Measurements from ENCODE around the gene NLK. TPM values are rescaled to one million over a fixed set of nuclear protein-coding genes. Genes with fewer than 3 reads are reported as not detected.

The NLK gene
- polyA plus RNA-seq, 1 donor from 2014 or later = 81.7 TPM

DNA sequence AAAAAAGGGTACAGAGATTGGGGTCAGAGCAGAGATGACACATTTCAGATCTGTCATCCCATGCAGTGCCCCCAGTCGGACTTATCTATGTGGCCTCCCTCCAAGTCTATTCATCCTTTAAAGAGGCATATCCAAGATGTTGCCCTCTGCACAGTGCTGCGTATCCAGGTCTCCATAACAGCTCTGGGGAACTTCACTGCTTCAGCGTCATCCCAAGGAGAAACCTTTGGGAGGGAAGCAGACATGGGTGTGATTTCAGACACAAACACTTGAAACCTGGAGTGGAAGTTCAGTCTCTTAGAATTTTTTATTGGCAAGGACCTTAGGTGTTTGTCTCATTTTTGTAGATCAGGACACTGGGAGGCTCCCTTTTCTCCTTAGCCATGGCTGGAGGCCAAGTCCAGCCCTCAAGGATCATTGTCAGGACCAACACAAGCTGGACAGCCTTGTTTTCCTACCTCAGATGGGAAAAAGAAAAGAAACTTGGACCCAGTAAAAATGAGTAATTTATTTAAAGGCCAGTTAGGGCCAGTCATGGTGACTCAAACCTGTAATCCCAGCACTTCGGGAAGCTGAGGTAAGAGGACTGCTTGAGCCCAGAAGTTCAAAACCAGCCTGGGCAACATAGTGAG, 23.9 kb upstream of the NLK start:
- no peaks in the 10 kb centered on the region for H3K79me2 ChIP-seq (replicated peaks; ENCODE audit: insufficient read depth, low read length)
- H3K9me3 ChIP-seq (ENCODE audit: low read length) = peaks cover 3% of the 10 kb centered on the region
- no peaks in the 10 kb centered on the region for H3K27me3 ChIP-seq (ENCODE audit: insufficient read depth, low read depth, low read length)
- no peak overlapping the region for H3K4me2 ChIP-seq (ENCODE audit: low read length)
- no peak overlapping the region for H3K4me3 ChIP-seq (ENCODE audit: low read length)
- no peaks in the 10 kb centered on the region for H4K20me1 ChIP-seq (ENCODE audit: insufficient read depth)
- no peaks in the 10 kb centered on the region for H3K36me3 ChIP-seq (ENCODE audit: insufficient read depth, low read length)
- no peak overlapping the region for H3K27ac ChIP-seq (ENCODE audit: low read length)
- no peak overlapping the region for H3K9ac ChIP-seq (ENCODE audit: low read length)
- no peaks in the 10 kb centered on the region for H3F3A ChIP-seq (ENCODE audit: insufficient read depth, low read length, poor library complexity, severe bottlenecking)
- H2AFZ ChIP-seq (ENCODE audit: low read depth, low read length) = no peak overlapping the region
- H3K9me2 ChIP-seq (ENCODE audit: insufficient read depth, low read length) = no peaks in the 10 kb centered on the region
- TF ChIP-seq RAD21 (conservative IDR thresholded peaks at IDR 0.05) = no peak
- no peak for TF ChIP-seq REST (IDR thresholded peaks at IDR 0.05; ENCODE audit: borderline replicate concordance)
- no peak for TF ChIP-seq MXI1 (conservative IDR thresholded peaks at IDR 0.05; ENCODE audit: poor library complexity, severe bottlenecking)
- TF ChIP-seq POLR2AphosphoS5 (IDR thresholded peaks at IDR 0.05) = no peak
- TF ChIP-seq TAF1 (IDR thresholded peaks at IDR 0.05; ENCODE audit: low read depth) = no peak
- TF ChIP-seq, protein P1, sequence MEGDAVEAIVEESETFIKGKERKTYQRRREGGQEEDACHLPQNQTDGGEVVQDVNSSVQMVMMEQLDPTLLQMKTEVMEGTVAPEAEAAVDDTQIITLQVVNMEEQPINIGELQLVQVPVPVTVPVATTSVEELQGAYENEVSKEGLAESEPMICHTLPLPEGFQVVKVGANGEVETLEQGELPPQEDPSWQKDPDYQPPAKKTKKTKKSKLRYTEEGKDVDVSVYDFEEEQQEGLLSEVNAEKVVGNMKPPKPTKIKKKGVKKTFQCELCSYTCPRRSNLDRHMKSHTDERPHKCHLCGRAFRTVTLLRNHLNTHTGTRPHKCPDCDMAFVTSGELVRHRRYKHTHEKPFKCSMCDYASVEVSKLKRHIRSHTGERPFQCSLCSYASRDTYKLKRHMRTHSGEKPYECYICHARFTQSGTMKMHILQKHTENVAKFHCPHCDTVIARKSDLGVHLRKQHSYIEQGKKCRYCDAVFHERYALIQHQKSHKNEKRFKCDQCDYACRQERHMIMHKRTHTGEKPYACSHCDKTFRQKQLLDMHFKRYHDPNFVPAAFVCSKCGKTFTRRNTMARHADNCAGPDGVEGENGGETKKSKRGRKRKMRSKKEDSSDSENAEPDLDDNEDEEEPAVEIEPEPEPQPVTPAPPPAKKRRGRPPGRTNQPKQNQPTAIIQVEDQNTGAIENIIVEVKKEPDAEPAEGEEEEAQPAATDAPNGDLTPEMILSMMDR (IDR thresholded peaks at IDR 0.05; ENCODE audit: poor library complexity, severe bottlenecking) = no peak
- no peak for TF ChIP-seq SMC3 (conservative IDR thresholded peaks at IDR 0.05; ENCODE audit: poor library complexity)
- no peak for TF ChIP-seq EP300 (conservative IDR thresholded peaks at IDR 0.05; ENCODE audit: poor library complexity, severe bottlenecking)
- no peak for TF ChIP-seq EZH2 (IDR thresholded peaks at IDR 0.05; ENCODE audit: borderline replicate concordance, insufficient read depth, low read length, poor library complexity, severe bottlenecking)

- Histone ChIP-seq H3K4me3 (ENCODE audit: low read length) (no peak overlapping the region), H2AFZ (ENCODE audit: low read depth, low read length) (no peak overlapping the region)
These were observed 22.0 kb upstream of the NLK start for GRCh38 chr17:28020515-28020914.

More at GRCh38 chr17:28020515-28020914, 22.0 kb upstream of the NLK start:
- Histone ChIP-seq H3K36me3 (ENCODE audit: insufficient read depth, low read length) (no peaks in the 10 kb centered on the region), H3K9me2 (ENCODE audit: insufficient read depth, low read length) (no peaks in the 10 kb centered on the region), H3K27me3 (ENCODE audit: insufficient read depth, low read depth, low read length) (no peaks in the 10 kb centered on the region), H3F3A (ENCODE audit: insufficient read depth, low read length, poor library complexity, severe bottlenecking) (no peaks in the 10 kb centered on the region), H3K27ac (ENCODE audit: low read length) (no peak overlapping the region), H3K4me2 (ENCODE audit: low read length) (no peak overlapping the region), H3K9me3 (ENCODE audit: low read length) (peaks cover 3% of the 10 kb centered on the region), H3K9ac (ENCODE audit: low read length) (no peak overlapping the region), H4K20me1 (ENCODE audit: insufficient read depth) (no peaks in the 10 kb centered on the region), H3K79me2 (replicated peaks; ENCODE audit: insufficient read depth, low read length) (no peaks in the 10 kb centered on the region)
- TF ChIP-seq TAF1 (IDR thresholded peaks at IDR 0.05; ENCODE audit: low read depth) (no peak), EP300 (conservative IDR thresholded peaks at IDR 0.05; ENCODE audit: poor library complexity, severe bottlenecking) (no peak), POLR2AphosphoS5 (IDR thresholded peaks at IDR 0.05) (no peak), REST (IDR thresholded peaks at IDR 0.05; ENCODE audit: borderline replicate concordance) (no peak), SMC3 (conservative IDR thresholded peaks at IDR 0.05; ENCODE audit: poor library complexity) (no peak), RAD21 (conservative IDR thresholded peaks at IDR 0.05) (no peak), MXI1 (conservative IDR thresholded peaks at IDR 0.05; ENCODE audit: poor library complexity, severe bottlenecking) (no peak), EZH2 (IDR thresholded peaks at IDR 0.05; ENCODE audit: borderline replicate concordance, insufficient read depth, low read length, poor library complexity, severe bottlenecking) (no peak)
- TF ChIP-seq, protein P1 (IDR thresholded peaks at IDR 0.05; ENCODE audit: poor library complexity, severe bottlenecking) = no peak

All from neural cell (in vitro differentiated cells).